ENCODE data around the gene ADGRF4. TPM values are rescaled to one million over a fixed set of nuclear protein-coding genes. Genes with fewer than 3 reads are reported as not detected.

ADGRF4 gene
- total RNA-seq, 1 donor from 2014 or later: 10.1 TPM

DNA sequence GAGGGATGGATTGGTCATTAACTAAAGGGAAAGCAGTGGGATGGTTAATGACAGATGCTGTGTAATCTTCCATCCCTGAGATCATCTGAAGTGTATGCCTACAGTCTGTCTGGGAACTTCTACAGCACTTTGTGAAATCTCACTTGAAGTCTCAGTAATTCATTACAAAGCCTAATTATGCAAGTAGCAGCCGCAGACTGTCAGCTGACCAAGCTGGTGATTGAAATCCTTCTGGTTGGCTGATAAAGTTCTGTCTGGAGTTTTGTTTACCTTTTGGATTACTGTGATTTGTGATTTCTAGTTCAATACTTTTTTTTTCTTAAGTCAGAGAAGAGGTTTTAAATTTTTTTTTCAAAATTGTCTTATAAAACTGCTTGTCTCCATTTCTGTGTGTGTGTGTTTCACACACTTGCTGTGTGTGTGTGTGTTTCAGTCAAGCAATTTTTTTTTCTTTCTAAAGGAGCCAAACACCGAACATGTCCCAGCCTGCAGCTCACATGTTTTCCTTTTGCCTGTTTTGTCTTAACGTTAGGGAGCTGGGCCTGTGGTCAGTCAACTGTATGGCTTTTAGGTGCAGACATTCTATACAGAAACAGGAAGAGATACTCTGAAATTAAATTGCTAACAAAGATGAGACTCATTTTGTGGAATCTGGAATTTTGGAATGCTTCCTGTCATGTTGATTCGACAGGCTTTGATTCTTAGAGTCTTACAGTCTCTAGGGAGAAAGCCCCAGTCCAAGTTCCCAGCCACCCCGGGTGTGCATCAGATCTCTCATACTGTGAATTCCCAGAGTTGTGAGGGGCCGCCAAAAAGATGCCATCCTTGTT lies 28.5 kb upstream of the ADGRF4 start:
- intact Hi-C loops (cut with DNase I): no loop called here
- H3K9me3 ChIP-seq: no peaks in the 10 kb centered on the region
- DNase-seq (ENCODE audit: extremely low spot score in 2 of 2): no peak
- no peaks in the 10 kb centered on the region for H3K36me3 ChIP-seq
- no peak overlapping the region for H3K27ac ChIP-seq
- no peak overlapping the region for H3K4me3 ChIP-seq
- TF ChIP-seq, protein P1, sequence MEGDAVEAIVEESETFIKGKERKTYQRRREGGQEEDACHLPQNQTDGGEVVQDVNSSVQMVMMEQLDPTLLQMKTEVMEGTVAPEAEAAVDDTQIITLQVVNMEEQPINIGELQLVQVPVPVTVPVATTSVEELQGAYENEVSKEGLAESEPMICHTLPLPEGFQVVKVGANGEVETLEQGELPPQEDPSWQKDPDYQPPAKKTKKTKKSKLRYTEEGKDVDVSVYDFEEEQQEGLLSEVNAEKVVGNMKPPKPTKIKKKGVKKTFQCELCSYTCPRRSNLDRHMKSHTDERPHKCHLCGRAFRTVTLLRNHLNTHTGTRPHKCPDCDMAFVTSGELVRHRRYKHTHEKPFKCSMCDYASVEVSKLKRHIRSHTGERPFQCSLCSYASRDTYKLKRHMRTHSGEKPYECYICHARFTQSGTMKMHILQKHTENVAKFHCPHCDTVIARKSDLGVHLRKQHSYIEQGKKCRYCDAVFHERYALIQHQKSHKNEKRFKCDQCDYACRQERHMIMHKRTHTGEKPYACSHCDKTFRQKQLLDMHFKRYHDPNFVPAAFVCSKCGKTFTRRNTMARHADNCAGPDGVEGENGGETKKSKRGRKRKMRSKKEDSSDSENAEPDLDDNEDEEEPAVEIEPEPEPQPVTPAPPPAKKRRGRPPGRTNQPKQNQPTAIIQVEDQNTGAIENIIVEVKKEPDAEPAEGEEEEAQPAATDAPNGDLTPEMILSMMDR (IDR thresholded peaks at IDR 0.05): no peak
- TF ChIP-seq POLR2A (IDR thresholded peaks at IDR 0.05) (no peak), POLR2AphosphoS5 (IDR thresholded peaks at IDR 0.05; ENCODE audit: insufficient read depth in 1 of 2, low read depth in 1 of 2) (peak in 1 of 2 donors; percentile 42)
- H3K27me3 ChIP-seq: no peaks in the 10 kb centered on the region
- H3K4me1 ChIP-seq: no peaks in the 10 kb centered on the region

DNA sequence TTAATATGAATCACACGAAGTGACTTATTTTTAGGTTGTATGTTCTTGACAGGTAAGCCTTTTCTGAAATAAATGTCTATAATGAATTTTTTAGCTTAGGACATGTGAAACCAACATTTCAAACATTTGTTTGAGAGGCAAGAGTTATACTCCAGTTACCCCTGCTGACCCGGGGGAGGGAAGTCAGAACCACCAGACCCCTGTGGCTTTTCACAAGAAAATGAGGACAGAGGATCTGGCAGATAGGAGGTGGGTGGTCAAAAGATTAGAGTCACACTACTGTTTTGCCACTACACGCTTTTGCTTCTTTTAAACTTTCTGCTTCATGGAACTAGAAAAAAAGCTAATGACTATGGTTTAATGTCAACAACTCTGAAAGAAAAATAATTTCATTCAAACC lies 27.5 kb upstream of the ADGRF4 start:
- H3K36me3 ChIP-seq: no peaks in the 10 kb centered on the region
- no peak overlapping the region for H3K4me3 ChIP-seq
- TF ChIP-seq POLR2A (IDR thresholded peaks at IDR 0.05) (no peak), POLR2AphosphoS5 (IDR thresholded peaks at IDR 0.05; ENCODE audit: insufficient read depth in 1 of 2, low read depth in 1 of 2) (no peak)
- no peak for DNase-seq (ENCODE audit: extremely low spot score in 2 of 2)
- no peaks in the 10 kb centered on the region for H3K27me3 ChIP-seq
- no peak overlapping the region for H3K27ac ChIP-seq
- intact Hi-C loops (cut with DNase I): no loop called here
- no peaks in the 10 kb centered on the region for H3K4me1 ChIP-seq
- no peaks in the 10 kb centered on the region for H3K9me3 ChIP-seq

DNA sequence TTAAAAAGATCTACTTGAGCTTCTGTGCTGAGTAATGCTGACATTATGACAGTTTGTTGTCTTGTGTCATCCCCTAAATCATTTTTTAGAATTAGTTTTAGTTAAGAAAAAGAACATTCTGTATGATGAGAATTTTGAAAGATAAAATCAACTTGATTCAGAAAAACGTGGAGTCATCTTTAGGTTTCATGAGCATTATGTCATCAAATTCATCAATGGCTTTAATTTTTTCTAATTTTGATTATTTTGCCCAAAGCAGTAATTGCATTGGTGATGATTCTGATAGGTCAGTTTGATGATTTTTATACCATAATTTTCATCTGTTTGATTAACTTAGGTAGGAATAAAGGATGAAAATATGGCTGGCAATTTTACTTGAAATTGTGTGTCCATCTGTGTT lies 26.6 kb upstream of the ADGRF4 start:
- intact Hi-C loops (cut with DNase I): no loop called here
- H3K36me3 ChIP-seq: no peaks in the 10 kb centered on the region
- no peak overlapping the region for H3K4me3 ChIP-seq
- no peak for DNase-seq (ENCODE audit: extremely low spot score in 2 of 2)
- H3K27ac ChIP-seq: no peak overlapping the region
- no peak for TF ChIP-seq POLR2A (IDR thresholded peaks at IDR 0.05)
- no peaks in the 10 kb centered on the region for H3K4me1 ChIP-seq
- no peaks in the 10 kb centered on the region for H3K9me3 ChIP-seq
- no peaks in the 10 kb centered on the region for H3K27me3 ChIP-seq

DNA sequence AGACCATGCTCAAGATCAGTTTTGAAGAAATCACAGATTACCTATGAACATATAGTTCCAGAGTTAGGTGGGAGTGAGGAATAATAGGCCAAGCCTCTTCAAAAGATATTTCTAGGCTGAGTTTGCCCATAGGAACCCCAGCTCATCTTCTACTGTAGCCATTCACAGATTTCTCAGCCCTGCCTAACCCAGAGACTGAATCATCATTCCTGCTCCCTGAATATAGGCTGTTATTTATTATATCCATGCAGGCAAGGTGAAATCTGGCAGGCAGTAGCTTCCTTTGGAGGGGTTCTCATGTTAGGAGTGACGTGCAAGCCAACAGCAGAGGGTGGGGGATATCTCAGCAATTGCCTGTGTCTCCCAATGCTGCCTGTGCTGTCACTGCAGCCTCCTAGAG lies 25.6 kb upstream of the ADGRF4 start:
- no peaks in the 10 kb centered on the region for H3K36me3 ChIP-seq
- H3K4me3 ChIP-seq: no peak overlapping the region

DNA sequence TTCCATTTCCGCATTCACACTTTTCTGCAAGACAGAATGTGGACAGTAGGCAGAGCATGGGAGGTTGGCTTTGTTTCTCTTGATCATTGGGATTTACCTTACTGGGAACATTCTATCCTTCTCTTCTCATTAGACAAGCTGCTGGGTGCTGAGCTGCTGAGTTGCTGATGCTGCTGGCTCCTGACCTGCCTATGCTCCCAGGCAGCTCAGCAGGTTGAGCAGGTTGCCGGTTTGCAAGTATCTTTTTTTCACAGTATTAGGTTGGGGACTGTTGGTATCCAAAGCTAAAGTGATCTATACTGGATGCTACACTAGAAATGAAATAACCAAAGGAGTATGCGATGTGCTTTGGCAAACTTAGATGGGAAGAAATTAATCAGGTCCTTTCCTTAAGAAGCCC lies 23.7 kb upstream of the ADGRF4 start:
- Histone ChIP-seq H3K9me3 (no peaks in the 10 kb centered on the region), H3K4me3 (no peak overlapping the region), H3K36me3 (no peaks in the 10 kb centered on the region), H3K4me1 (no peaks in the 10 kb centered on the region), H3K27ac (no peak overlapping the region), H3K27me3 (no peaks in the 10 kb centered on the region)
- DNase-seq (ENCODE audit: extremely low spot score in 2 of 2): no peak
- intact Hi-C loops (cut with DNase I): no loop called here
- no peak for TF ChIP-seq POLR2A (IDR thresholded peaks at IDR 0.05)
- TF ChIP-seq, protein P1 (IDR thresholded peaks at IDR 0.05): no peak
- peak in 1 of 2 donors; percentile 14 for TF ChIP-seq POLR2AphosphoS5 (IDR thresholded peaks at IDR 0.05; ENCODE audit: insufficient read depth in 1 of 2, low read depth in 1 of 2)

More for the DNA sequence above, 25.6 kb upstream of the ADGRF4 start:
- no peaks in the 10 kb centered on the region for H3K4me1 ChIP-seq
- H3K9me3 ChIP-seq: no peaks in the 10 kb centered on the region
- intact Hi-C loops (cut with DNase I): no loop called here
- DNase-seq (ENCODE audit: extremely low spot score in 2 of 2): no peak
- no peaks in the 10 kb centered on the region for H3K27me3 ChIP-seq
- no peak overlapping the region for H3K27ac ChIP-seq
- TF ChIP-seq POLR2AphosphoS5 (IDR thresholded peaks at IDR 0.05; ENCODE audit: insufficient read depth in 1 of 2, low read depth in 1 of 2) (no peak), POLR2A (IDR thresholded peaks at IDR 0.05) (no peak)
- TF ChIP-seq, protein P1 (IDR thresholded peaks at IDR 0.05): no peak

DNA sequence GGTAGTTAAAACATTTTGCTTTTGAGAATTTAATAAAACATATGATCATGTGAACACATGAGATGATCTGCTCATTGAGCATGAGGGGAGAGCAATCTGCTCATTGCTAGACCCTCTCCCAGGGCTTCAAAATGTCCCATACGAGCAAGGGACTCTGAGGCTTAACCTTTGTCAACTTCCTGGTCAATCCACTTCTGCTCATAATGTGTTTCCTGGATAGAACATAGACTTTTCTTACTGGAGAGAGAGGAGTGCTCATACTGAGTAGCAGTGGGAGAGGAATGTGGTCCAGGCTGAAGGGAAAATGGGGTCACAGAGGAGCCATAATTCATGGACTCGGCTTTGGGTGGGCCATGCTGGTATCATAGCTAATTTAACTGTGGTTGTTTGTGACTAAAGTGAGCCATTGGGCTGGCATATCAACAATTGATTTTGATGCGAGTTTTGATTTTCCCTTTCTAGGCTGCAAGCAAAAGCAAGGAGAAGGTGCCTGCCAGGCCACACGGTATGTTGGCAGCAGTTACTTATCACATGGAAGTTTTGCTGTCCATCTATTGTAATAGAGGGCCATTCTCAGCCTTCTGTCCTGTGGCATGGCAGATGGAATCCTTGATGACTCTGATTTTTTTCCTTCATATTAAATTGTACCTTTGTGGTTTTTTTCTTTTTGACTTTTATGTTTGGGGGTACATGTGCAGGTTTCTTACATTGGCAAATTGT lies 20.8 kb upstream of the ADGRF4 start:
- H3K4me3 ChIP-seq: no peak overlapping the region
- no peak for DNase-seq (ENCODE audit: extremely low spot score in 2 of 2)
- intact Hi-C loops (cut with DNase I): no loop called here
- H3K36me3 ChIP-seq: no peaks in the 10 kb centered on the region
- no peaks in the 10 kb centered on the region for H3K9me3 ChIP-seq
- TF ChIP-seq POLR2A (IDR thresholded peaks at IDR 0.05) (no peak), POLR2AphosphoS5 (IDR thresholded peaks at IDR 0.05; ENCODE audit: insufficient read depth in 1 of 2, low read depth in 1 of 2) (no peak)
- TF ChIP-seq, protein P1 (IDR thresholded peaks at IDR 0.05): no peak
- H3K4me1 ChIP-seq: no peaks in the 10 kb centered on the region
- no peak overlapping the region for H3K27ac ChIP-seq
- H3K27me3 ChIP-seq: no peaks in the 10 kb centered on the region

All from vagina (tissue), 2 donors.